Adrenal gland (tissue), 5 donors: ENCODE measurements around the gene RNF186.

ENCODE experiments used
- CTCF ChIP-seq, 6 experiments: fragments of 450-650 bp in 4 of 6; fragments of 200-600 bp in 2 of 6; sonication (generic) in 1 of 6; IDR thresholded peaks; 1 replicate in 5 of 6; 2 replicates in 1 of 6; pipeline versions ENCODE4 v1.5.1 to v1.8.0; 2016 to 2021; ENCODE audit warnings: antibody characterized with exemption in 6 of 6, mild to moderate bottlenecking in 2 of 6, moderate library complexity in 1 of 6
- POLR2A ChIP-seq, 2 donors: fragments of 450-650 bp; IDR thresholded peaks; one replicate each; pipeline ENCODE4 v1.6.1; 2017; ENCODE audit warnings: antibody characterized with exemption in 2 of 2, mild to moderate bottlenecking in 2 of 2, moderate library complexity in 1 of 2
- donor health status: DM: no; HTN: no; CAD: no.

- TF ChIP-seq POLR2A (IDR thresholded peaks at IDR 0.05) (no peak), CTCF (IDR thresholded peaks at IDR 0.05) (no peak)
These were observed 43.0 kb downstream of the RNF186 start for GRCh38 chr1:19772053-19772452.
